Activated T-cell treated with anti-CD3 and anti-CD28 coated beads, Interleukin-2, amount 50 U/mL, for 1 hour (primary cell): Measurements from ENCODE around the gene MRPL4.
"Not testable (repeated sequence)": the region's sequence is repeated elsewhere in the genome, so short reads cannot be mapped to it uniquely, and the experiment has no call there.

Source experiments
- DNase-seq: peaks from one replicate; pipeline ENCODE4 v3.0.0-alpha.2; 2020

MRPL4 gene

DNA sequence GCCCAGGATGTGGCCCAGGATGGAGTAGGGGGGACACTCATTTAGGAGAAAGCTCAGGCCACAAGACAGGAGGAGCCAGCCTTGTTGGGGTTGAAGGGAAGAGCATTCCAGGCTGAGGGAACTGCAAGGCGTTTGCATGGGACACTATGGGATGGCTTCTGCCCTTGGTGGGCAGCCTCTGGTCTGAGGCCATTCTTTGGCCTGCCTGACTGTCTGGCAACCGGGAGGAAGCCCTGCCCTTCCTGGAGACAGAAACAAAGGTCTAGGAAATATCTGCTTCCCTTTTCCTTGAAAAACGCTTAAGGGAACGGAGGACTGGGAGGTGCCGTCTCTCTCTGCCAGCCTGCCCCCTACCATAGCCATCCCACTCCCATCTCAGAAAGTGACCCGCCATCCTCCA is 16.1 kb downstream of the MRPL4 start:
- no peak for DNase-seq

DNA sequence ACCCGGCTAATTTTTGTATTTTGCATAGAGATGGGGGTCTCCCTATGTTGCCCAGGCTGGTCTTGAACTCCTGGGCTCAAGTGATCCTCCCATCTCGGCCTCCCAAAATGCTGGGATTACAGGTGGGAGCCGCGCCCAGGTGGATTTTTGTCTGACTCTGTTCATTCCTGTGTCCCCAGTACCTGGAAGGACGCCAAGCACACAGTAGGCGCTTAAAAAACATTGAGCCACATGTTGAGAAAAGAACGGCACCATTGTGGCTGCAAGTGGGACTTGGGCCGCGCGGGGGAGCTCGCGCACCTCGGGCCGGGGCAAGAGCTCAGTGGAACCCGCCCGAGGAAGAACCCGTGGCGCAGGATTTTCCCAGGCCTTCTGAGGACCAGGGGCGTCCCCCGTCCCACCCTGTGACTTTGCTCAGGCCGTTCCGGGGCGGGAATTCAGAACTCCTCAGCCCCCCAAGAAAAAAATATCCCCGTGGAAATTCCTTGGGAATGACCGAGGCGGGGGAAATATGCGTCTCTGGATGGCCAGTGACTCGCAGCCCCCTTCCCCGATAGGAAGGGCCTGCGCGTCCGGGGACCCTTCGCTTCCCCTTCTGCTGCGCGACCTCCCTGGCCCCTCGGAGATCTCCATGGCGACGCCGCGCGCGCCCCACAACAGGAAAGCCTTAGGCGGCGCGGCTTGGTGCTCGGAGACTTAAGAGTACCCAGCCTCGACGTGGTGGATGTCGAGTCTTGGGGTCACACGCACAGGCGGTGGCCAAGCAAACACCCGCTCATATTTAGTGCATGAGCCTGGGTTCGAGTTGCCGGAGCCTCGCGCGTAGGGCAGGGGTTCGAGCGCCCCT is 17.5 kb downstream of the MRPL4 start:
- peak; percentile 93 for DNase-seq

DNA sequence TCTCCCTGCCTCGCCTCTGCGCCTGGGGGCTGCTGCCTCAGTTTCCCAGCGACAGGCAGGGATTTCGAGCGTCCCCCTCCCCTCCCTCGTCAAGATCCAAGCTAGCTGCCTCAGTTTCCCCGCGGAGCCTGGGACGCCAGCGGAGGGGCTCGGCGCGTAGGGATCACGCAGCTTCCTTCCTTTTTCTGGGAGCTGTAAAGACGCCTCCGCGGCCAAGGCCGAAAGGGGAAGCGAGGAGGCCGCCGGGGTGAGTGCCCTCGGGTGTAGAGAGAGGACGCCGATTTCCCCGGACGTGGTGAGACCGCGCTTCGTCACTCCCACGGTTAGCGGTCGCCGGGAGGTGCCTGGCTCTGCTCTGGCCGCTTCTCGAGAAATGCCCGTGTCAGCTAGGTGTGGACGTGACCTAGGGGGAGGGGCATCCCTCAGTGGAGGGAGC is 18.2 kb downstream of the MRPL4 start:
- peak; percentile 65 for DNase-seq

- peak; percentile 71 for DNase-seq
Measured at GRCh38 chr19:10270616-10271394, 18.8 kb downstream of the MRPL4 start, which contains the start of gene ICAM1. ICAM1 (plus strand) TSS chr19:10271120; CDS start chr19:10271160, 40 bp downstream.

DNA sequence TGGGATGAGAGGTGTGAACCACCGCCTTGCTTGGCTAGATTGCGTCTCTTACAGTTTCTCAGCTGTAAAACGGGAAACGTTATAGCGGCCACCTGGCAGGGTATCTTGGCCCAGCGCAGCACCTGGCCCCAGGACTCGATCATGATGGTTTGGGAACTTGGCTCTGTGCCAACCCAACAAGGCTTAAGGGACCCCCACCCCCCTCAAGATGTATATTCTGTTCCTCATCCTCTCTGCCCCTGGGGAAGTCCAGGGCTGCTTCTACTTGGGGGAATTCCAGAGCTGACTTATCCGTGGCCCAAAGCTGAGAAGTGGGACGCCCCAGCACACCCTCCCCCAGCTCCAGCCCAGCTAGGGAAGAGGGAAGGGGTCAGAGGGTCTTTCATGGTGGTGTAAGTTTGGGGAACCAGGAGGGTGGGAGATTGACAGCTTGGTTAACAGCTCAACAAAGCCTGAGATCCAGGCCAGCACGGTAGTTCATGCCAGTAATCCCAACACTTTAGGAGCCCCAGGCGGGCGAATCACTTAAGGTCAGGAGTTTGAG is 19.6 kb downstream of the MRPL4 start:
- peak; percentile 40 for DNase-seq

DNA sequence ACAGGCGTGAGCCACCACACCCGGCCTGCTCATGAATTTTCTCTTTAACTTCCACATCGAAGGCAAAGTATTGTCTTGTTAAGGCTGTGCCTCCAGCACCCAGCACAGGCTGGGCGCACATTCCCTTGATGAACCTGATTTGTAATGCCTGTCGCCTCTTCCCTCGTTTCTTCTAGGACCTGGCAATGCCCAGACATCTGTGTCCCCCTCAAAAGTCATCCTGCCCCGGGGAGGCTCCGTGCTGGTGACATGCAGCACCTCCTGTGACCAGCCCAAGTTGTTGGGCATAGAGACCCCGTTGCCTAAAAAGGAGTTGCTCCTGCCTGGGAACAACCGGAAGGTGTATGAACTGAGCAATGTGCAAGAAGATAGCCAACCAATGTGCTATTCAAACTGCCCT is 22.6 kb downstream of the MRPL4 start:
- no peak for DNase-seq

DNA sequence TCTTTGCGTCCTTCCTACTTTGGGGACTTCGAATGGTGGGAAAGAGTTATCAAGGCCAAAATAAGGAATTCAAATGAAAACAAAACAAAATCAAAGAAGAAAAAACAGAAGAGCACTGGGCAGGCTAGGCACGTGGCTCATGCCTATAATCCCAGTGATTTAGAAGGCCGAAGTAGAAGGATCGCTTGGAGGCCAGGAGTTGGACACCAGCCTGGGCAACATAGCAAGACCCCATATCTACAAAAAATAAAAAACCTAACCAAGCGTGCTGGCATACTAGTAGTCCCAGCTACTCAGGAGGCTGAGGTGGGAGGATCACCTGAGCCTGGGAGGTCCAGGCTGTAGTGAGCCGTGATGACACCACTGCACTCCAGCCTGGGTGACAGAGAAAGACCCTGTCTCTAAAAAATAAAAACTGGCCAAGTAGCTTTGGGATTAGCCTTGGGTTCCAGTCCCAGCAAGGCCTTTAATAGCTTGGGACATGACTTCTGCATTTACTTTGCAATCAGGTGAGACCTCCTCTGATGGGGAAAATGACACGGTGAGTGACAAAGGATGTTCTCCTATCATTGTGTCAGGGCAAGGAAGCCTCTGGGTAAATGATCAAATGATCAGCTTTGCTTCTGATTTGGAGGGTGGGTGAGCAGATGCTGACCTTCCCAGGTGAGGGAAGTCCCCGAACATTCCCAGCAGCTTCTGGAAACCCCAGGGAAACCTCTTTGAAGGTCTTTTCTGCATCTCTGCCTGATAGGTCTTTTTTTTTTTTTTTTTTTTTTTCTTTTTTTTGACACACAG is 26.0 kb downstream of the MRPL4 start:
- no peak for DNase-seq

- DNase-seq: no peak
Measured at GRCh38 chr19:10278935-10279334, 26.9 kb downstream of the MRPL4 start.

GRCh38 chr19:10279737-10280442 is 27.9 kb downstream of the MRPL4 start:
- no peak for DNase-seq

GRCh38 chr19:10282043-10282442 is 30.0 kb downstream of the MRPL4 start:
- not testable (repeated sequence) for DNase-seq

DNA sequence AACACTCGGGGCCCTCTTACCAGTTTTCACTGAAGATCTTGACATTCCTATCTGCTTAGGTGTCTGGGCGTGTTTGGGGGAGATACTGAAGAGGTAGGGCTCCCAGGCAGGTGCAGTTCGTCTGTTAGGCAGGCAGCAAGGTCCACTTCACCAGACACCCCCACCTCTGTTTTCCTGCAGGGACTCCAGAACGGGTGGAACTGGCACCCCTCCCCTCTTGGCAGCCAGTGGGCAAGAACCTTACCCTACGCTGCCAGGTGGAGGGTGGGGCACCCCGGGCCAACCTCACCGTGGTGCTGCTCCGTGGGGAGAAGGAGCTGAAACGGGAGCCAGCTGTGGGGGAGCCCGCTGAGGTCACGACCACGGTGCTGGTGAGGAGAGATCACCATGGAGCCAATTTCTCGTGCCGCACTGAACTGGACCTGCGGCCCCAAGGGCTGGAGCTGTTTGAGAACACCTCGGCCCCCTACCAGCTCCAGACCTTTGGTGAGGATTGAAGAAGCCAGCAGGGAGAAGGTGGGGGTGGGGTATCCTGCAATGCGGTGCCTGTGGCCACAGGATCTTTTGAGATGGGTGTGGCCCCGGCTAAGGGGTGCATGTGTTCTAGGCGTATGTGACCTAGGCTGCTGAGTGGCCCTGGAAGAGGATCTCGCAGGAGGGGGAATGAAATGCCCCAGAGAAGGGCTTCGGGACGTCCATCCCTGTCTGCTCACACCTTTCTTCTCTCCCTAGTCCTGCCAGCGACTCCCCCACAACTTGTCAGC is 31.5 kb downstream of the MRPL4 start:
- DNase-seq: no peak

DNA sequence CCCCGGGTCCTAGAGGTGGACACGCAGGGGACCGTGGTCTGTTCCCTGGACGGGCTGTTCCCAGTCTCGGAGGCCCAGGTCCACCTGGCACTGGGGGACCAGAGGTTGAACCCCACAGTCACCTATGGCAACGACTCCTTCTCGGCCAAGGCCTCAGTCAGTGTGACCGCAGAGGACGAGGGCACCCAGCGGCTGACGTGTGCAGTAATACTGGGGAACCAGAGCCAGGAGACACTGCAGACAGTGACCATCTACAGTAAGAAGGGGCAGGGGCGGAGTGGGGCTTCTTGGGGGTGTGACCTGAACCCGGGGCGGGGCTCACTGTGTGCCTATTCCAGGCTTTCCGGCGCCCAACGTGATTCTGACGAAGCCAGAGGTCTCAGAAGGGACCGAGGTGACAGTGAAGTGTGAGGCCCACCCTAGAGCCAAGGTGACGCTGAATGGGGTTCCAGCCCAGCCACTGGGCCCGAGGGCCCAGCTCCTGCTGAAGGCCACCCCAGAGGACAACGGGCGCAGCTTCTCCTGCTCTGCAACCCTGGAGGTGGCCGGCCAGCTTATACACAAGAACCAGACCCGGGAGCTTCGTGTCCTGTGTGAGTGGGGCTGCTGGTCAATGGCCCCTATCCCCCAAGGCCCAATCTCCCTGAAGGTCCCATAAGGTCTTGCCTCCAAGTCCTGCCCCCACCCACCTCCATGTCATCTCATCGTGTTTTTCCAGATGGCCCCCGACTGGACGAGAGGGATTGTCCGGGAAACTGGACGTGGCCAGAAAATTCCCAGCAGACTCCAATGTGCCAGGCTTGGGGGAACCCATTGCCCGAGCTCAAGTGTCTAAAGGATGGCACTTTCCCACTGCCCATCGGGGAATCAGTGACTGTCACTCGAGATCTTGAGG is 32.3 kb downstream of the MRPL4 start:
- DNase-seq: no peak

GRCh38 chr19:10284960-10285278 is 32.9 kb downstream of the MRPL4 start:
- DNase-seq: no peak

GRCh38 chr19:10285393-10285792 is 33.4 kb downstream of the MRPL4 start:
- no peak for DNase-seq

GRCh38 chr19:10286803-10287737 is 35.1 kb downstream of the MRPL4 start, which contains the start of gene ICAM4:
ICAM4 (plus strand) TSS chr19:10286955; CDS start chr19:10287013, 58 bp downstream.
- DNase-seq: peak; percentile 41

DNA sequence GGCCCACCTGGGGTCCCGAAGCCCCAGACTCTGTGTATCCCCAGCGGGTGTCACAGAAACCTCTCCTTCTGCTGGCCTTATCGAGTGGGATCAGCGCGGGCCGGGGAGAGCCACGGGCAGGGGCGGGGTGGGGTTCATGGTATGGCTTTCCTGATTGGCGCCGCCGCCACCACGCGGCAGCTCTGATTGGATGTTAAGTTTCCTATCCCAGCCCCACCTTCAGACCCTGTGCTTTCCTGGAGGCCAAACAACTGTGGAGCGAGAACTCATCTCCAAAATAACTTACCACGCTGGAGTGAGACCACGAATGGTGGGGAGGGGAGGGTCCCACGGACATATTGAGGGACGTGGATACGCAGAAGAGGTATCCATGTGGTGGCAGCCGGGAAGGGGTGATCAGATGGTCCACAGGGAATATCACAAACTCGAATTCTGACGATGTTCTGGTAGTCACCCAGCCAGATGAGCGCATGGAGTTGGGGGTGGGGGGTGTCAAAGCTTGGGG is 36.7 kb downstream of the MRPL4 start:
- peak; percentile 35 for DNase-seq

DNA sequence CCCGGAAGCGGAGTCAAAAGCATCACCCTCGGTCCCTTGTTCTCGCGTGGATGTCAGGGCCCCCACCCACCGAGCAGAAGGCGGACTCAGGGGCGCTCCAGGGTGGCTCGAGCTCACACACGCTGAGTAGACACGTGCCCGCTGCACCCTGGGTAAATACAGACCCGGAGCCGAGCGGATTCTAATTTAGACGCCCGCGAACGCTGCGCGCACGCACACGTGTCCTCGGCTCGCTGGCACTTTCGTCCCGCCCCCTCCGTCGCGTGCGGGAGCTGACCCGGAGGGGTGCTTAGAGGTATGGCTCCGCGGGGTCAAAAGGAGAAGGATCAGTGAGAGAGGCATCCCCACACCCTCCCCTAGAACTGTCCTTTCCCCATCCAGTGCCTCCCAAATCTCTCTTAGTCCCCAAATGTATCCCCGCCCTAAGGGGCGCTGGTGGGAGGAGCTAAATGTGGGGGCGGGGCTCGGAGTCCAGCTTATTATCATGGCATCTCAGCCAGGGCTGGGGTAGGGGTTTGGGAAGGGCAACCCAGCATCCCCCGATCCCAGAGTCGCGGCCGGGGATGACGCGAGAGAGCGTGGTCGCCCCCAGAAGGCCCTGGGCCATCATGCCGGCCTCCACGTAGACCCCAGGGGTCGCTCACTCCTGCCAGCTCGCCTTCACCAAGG is 37.3 kb downstream of the MRPL4 start:
- peak; percentile 68 for DNase-seq

DNA sequence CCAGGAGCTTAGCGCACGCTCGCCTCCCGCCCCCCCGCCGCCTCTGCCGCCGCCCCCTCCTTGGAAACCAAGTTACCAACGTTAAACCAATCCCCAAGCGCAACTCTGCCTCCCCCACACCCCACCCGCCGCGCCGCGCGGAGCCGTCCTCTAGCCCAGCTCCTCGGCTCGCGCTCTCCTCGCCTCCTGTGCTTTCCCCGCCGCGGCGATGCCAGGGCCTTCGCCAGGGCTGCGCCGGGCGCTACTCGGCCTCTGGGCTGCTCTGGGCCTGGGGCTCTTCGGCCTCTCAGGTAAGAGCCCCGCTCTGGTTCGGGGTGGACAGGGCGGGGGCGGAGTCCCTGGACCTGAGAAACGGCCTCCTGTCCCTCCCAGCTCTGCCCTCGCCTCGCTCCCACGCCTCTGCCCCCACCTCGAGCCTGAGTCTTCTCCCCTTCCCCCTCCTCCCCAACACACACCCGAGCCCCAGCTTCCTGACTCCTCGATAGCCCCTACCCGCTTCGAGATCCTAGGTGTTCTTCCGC is 37.9 kb downstream of the MRPL4 start, which contains the start of gene ICAM5:
TSS of gene ICAM5 (plus strand) at position 117 of the 521 bp plus-strand sequence. CDS start at position 209, 92 bp downstream.
- DNase-seq: peak; percentile 52
